ENCODE measurements around the gene PAPSS1. TPM values are rescaled to one million over a fixed set of nuclear protein-coding genes. Genes with fewer than 3 reads are reported as not detected.

PAPSS1 gene
- polyA plus RNA-seq, 1 of the 3 experiments (the other 2 are of a cell fraction), result 70.1 TPM

DNA sequence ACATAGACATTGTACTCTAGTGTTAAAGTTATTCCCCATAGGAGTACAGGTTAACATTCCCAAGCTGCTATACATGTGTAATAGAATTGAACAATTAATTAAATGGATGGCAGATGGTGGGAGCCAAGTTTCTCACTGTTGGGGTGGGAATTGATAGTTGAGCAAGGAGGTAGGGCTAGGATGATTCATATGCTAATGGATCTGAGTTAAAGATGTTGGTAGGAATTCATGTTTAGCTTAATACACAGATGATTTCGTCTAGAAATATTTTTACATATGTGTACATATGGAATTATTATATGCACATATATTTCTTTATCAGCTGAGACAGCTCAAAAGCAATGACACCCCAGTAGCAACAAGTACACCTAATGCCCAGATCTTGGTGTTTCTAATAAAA is 26.1 kb upstream of the PAPSS1 start:
- Histone ChIP-seq H4K20me1 (ENCODE audit: insufficient read depth) (no peaks in the 10 kb centered on the region), H3K4me1 (ENCODE audit: control insufficient read depth in 1 of 2, insufficient read depth in 2 of 2, low read depth in 1 of 2, low read length in 1 of 2) (peaks cover 4% of the 10 kb centered on the region in 2 experiments; a peak in 3 of 4 replicates), H3K9me3 (no peaks in the 10 kb centered on the region), H3F3A (replicated peaks; ENCODE audit: insufficient read depth) (no peaks in the 10 kb centered on the region), H3K4me2 (no peak overlapping the region), H3K27ac (ENCODE audit: low read depth in 2 of 2, low read length in 1 of 2) (no peak overlapping the region), H3K27me3 (ENCODE audit: insufficient read depth) (peaks cover 16% of the 10 kb centered on the region; the same call in 1 of the 2 replicates), H3K9ac (no peak overlapping the region), H2AFZ (ENCODE audit: low read depth) (no peak overlapping the region), H3K4me3 (ENCODE audit: low read depth in 2 of 2, low read length in 1 of 2) (no peak overlapping the region), H3K9me2 (no peaks in the 10 kb centered on the region), H3K36me3 (replicated peaks in 1 of 2; ENCODE audit: control insufficient read depth in 1 of 2, insufficient read depth in 2 of 2, low read length in 1 of 2) (no peaks in the 10 kb centered on the region), H3K79me2 (ENCODE audit: insufficient read depth) (no peaks in the 10 kb centered on the region)
- ChIA-PET POLR2A (no interaction called here), CTCF (interaction anchor here (0.6 to 3.9 kb wide), 7 partner anchors 9 to 587 kb away, joined by 3 to 23 read pairs (median 5); no protein-coding TSS in a partner anchor)
- DNase-seq, result no peak
- TF ChIP-seq FOXJ3 (CRISPR knock-in tag; IDR thresholded peaks at IDR 0.05) (no peak), FOXM1 (IDR thresholded peaks at IDR 0.05; ENCODE audit: low read depth) (no peak), POLR2AphosphoS5 (IDR thresholded peaks at IDR 0.05; ENCODE audit: low read depth, low read length) (no peak), MAX (IDR thresholded peaks at IDR 0.05; ENCODE audit: low read depth) (no peak), IRF3 (IDR thresholded peaks at IDR 0.05; ENCODE audit: low read depth, low read length) (no peak), RAD21 (IDR thresholded peaks at IDR 0.05; ENCODE audit: low read length) (no peak), ZBTB33 (IDR thresholded peaks at IDR 0.05; ENCODE audit: borderline replicate concordance, low read depth) (no peak), EP300 (IDR thresholded peaks at IDR 0.05; ENCODE audit: borderline replicate concordance in 1 of 2, low read depth in 1 of 2, low read length in 1 of 2) (no peak), SMC3 (IDR thresholded peaks at IDR 0.05; ENCODE audit: low read depth, low read length) (no peak), RFX5 (IDR thresholded peaks at IDR 0.05; ENCODE audit: low read length) (no peak), NRF1 (IDR thresholded peaks at IDR 0.05; ENCODE audit: low read depth, low read length) (no peak), SIN3A (IDR thresholded peaks at IDR 0.05; ENCODE audit: borderline replicate concordance, low read depth, low read length) (no peak)
- TF ChIP-seq, protein P1, sequence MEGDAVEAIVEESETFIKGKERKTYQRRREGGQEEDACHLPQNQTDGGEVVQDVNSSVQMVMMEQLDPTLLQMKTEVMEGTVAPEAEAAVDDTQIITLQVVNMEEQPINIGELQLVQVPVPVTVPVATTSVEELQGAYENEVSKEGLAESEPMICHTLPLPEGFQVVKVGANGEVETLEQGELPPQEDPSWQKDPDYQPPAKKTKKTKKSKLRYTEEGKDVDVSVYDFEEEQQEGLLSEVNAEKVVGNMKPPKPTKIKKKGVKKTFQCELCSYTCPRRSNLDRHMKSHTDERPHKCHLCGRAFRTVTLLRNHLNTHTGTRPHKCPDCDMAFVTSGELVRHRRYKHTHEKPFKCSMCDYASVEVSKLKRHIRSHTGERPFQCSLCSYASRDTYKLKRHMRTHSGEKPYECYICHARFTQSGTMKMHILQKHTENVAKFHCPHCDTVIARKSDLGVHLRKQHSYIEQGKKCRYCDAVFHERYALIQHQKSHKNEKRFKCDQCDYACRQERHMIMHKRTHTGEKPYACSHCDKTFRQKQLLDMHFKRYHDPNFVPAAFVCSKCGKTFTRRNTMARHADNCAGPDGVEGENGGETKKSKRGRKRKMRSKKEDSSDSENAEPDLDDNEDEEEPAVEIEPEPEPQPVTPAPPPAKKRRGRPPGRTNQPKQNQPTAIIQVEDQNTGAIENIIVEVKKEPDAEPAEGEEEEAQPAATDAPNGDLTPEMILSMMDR (IDR thresholded peaks at IDR 0.05), result no peak
- WGBS (ENCODE audit: low lambda C conversion rate), result 42% methylated on average over 1 of the region's 1 CpG

Measured in SK-N-SH (cell line).